Activated CD4-positive, alpha-beta T cell treated with anti-CD3 and anti-CD28 coated beads for 24 hours (primary cell): ENCODE results near the gene IFT43.

Experiments
- DNase-seq, 2 donors: peaks; one replicate each; pipeline ENCODE4 v3.0.0-alpha.2; 2020; ENCODE audit warnings: low read depth in 2 of 2

The IFT43 gene

DNA sequence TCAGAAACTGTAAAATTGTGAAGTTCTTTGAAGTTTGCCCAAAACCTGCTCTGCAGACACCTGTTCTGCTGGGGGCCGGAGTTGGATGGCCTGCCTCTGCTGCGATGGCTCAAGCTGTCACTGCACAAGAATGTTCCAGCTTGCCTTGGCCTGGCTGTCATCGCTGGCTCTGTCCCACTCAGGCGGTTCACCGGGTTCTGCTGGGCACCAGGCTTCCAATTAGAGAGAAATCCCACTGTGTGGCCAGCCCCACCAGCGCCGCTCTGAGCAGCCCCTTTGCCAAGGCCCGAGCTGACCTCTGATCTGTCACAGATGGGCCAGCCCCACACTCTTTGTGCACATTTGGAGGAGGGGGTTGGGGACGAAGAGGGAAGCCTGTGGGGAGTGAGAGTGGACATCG lies 94.5 kb downstream of the IFT43 start:
- no peak for DNase-seq

DNA sequence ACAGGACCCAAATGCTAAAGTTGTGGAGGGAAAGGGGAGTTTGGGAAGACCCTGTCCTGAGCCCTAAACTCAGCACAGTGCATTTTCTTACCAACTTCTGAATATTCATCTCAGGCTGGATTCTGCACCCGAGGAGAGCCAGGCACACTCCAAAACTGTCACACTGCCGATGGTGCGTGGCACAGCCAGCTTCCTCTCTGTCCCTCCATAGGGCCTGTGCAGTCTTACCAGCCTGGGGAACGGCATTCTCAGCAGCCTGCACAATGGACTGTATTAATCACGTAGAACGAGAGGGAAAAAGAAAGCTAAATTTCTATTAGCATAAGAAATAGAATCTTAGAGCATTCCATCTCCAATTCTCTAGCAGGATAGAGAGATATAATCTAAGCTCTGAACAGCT lies 94.9 kb downstream of the IFT43 start:
- DNase-seq, result no peak

DNA sequence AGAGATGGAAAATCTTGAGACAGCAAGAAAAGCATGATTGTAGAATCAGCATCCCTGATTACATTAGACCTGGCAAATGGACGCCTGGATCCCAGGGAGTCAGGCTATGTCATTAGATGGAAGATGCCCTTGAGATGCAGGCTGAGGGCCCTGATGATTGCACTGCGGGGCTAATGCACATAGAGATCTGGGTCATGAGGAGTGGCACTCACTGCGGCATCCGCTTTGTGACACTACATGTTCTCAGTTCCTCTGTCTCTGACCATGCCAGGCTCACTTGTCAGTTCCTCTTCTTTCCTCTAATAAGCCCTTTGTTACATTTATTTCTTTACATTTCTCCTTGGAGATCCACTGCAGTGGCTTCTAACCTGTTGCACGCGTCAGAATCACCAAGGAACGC lies 96.1 kb downstream of the IFT43 start:
- no peak for DNase-seq

DNA sequence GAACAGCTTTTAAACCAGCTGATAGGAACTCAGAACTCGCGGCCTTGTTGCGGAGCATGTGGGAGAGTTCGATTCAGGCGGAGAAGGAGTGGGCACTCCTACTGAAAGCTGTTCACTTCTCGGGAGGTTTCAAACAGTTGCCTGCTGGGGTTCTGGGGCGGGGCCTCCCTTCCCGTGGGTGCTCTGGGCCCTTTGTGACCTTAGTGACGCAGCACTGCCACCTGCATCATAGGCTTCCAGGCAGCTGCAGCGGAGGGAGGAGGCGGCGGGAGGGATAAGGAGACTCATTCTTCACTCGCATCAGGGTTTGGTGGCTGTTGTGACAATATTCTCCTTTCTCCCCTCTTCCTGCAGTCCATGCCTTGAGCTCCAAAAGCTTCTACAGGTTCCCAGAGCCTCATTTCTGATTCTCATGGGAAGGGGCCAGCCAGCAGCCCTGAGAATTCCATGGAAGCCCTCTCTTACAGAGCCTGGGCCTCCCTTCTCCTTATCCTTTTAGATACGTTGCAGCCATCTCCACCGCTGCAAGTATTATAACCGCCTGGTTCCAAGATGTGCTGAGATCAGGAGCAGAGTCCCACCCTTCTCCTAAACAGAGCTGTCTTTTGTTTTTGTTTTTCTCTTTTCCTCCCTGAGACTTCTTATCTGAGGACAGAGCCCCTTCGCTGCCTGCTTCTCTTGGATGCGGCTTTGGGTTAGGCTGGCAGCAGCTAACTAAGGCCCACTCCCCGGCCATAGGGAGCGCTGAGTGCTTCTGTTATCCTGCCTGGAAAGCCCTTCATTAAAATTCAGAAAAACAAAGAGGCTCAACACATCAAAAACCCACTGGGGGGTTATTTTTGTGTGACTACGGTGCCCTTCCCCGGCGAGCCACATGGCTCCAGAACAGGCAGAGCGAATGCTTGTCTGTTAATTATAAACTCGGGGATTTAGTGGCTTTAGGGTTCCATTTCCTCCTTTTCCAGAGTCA lies 98.5 kb downstream of the IFT43 start:
- no peak for DNase-seq

DNA sequence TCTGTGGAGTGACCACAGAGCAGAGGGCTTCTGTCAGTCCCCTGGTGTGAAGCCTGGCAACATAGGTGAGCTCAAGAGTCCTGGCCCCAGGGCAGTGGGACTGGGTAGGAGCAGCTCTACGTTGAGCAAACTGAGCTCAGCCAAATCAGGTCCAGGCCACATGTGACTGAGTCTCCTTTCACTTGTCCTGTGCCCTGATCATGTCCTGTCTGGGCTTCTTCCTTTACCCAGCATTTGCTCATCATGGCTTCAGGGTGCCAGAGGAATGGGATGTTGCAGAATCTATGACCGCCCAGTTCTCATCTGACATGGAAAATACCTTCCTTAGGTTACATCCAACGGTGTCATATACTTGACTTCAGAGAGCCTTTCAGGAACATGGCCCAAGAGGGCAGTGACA lies 99.8 kb downstream of the IFT43 start:
- DNase-seq, result no peak

DNA sequence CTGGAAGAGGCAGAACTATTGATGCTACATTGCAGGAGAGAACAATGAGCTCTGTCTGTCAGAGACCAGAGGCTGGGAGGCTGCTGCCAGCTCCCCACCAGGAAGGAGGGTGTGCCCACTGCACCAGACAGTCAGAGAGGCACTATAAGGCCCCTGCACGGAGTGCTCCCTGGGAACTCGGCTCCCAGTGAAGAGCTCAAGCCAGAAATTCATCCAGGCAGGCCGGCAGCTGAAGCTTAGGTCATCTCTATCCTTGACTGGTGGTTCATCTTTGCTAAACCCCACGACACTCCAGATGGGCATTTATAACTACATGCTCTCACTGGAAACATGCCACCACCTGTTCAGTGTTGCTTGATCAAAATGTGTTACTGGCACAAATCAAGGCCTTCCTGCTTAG lies 101.1 kb downstream of the IFT43 start:
- DNase-seq, result no peak

DNA sequence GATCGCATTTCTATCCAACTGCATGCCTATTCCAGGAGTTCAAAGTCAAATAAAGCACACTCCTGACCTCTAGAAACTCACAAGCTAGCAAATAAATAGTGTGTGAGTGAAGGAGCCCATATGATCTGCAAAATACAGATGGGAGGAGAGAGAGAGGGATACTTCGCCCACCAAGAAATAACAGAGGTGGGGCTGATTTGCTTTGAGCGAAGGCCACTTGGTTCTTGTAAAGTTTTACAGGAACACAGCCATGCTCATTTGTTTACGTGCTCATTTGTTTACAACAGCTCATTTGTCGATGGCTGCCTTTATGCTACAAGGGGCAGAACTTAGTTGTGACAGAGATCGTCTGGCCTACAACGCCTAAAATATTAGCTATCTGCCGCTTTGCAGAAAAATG lies 102.8 kb downstream of the IFT43 start:
- DNase-seq, result no peak

DNA sequence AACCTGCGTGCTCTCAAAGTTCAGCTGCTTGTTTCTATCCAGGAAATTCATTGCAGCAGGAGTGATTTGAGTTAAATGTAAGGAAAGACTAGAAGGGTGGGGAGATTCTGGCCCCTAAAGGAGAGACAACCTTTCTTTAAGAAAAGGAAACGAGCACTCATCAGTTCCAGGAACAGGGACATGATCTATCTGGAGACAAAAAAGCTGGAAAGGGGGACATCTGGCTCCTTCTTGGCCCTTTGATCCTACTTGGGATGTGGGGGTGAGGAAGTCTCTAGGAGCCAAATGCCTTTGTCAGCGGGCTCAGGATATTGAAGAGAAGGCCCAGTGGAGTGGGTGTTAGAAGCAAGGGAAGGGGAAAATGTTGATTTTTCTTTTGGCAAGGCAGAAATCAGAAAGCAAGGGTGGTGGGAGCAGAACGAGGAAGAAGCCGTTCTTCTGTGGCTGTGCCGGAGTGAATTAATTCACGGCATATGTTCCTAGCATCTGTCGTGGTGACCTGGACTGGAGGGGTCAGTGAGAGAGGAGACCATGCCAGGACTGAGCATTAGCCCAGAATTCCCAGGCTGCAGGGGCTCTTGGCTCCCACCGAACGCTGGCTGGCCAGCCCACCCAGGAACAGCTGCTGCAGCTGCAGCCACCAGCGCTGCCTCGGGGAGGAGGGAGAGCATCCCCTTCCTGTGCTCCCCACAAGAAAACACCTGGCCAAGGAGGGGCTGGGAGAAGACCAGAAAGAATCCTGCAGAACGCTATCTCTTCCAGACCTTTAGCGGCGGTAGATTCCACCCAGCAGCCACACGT lies 103.4 kb downstream of the IFT43 start:
- no peak for DNase-seq

DNA sequence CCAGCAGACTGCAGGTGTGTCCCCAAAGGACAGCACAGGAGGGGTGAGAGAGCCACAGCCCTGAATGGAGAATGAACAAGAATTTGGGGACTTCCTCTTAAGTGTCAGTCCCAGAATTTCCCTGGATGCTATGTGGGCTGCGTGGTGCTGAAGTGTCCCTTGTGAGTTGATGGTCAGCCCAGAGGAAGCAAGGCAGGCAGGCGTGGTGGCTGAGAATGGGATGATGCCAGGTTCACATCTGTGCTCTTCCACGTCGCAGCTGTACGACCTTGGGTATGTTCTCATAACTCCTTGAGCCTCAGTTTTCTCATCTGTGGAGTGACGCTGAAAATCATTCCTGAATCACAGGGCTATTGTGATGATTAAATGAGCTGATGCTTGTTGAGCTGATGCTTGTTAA lies 104.0 kb downstream of the IFT43 start:
- no peak for DNase-seq

DNA sequence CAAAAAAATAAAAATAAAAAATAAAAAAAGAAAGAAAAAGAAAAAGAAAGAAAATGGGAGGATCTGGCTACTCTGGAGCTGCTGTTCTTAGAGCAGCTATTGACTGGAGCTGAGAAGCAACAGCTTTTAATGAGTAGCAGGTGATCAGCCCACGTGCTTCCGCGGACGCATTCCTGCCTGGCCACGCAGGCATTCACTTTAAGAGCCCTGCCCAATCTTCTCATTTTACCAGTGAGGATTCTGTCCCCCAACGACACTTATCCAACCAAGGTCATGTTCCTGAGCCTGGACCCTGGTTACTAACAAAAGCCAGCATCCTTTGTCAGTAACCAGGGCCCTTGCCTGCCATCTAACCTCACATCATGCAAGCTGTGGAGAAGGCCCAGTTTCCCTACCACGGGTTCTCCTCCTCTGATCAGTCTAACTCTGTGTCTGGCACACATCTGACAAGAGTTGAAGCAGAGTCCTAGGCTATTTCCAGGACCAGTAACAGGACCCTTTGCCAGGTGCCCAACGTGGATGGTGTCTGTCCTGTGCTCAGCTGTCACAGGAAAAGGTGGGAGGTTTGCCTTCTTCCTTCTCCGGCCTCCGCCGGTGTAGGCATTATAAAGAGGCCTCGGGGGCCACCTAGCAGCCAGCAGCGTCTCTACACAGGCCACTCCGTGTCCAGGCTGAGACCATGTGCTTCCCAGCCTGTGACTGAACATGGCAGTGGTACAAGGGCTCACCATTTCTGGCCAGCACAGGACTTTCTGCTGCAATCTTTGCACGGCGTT lies 105.2 kb downstream of the IFT43 start:
- DNase-seq, result no peak

DNA sequence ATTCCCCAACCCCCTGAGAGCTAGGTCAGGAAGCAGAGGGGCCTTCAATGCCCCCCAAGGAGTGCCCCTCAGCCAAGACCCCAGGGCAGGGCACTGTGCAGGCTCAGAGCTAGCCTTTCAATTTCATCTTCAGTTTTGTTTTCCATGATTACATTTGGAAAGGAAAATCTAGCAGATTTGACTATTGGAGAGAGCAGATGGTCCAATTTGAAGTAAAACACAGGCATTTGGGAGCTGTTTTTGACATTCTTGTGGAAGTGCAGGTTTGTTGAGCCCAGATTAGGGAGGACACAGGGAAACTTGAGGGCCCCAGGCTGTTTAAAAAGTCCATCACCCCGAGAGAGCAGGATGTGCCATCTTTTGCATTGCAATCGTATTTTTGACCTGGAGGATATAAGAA lies 107.5 kb downstream of the IFT43 start:
- no peak for DNase-seq

DNA sequence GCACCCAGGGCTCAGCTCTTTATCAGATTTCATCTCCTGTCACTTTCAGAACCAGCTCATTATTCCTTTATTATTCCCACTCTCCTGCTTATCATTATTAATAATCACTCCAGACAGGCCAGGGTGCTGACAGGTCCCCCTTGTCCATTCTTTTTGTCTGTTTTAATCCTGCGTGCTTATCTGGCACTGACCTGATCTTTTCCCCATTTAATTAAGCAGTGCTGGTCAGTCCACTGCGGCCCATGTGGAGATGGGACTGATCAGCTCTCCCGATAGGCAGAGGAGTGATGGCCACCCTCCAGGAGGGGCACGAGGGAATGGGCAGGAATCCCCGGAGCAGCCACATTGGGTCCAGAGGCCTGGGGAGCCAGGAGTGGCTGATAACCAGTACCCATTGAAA lies 110.7 kb downstream of the IFT43 start:
- no peak for DNase-seq

DNA sequence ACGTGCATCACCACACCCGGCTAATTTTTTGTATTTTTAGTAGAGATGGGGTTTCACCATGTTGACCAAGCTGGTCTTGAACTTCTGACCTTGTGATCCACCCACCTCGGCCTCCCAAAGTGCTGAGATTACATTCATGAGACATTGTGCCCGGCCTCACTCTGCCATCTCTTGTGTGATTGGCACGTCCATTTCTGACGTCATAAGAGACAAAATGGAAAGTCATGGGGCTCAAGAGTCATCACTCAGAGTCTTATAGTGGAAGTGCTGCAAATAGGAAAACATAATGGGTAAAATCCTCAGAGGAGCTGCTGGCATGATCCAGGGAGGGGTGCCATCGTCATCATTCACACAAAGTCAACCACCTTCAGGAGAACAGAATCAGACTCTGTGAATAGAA lies 112.0 kb downstream of the IFT43 start:
- DNase-seq, result no peak

DNA sequence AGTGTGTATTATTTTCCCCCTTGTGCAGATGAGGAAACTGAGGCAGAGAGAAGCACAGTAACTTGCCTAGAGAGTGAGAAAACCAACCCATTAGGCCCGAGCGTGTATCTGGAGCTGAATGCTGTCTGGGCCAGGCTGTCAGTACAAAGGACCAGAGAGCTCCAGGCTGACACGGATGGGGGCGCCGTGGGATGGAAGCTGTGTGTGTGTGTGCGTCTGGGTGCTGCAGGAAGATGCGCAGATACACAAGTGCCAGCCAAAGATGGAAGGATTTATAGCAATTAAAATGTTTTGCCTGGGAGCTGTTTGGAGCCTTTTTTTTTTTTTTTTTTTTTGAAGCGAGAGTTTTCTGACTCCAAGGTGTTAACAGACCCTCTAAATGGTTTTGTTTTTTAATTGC lies 112.5 kb downstream of the IFT43 start:
- no peak for DNase-seq

DNA sequence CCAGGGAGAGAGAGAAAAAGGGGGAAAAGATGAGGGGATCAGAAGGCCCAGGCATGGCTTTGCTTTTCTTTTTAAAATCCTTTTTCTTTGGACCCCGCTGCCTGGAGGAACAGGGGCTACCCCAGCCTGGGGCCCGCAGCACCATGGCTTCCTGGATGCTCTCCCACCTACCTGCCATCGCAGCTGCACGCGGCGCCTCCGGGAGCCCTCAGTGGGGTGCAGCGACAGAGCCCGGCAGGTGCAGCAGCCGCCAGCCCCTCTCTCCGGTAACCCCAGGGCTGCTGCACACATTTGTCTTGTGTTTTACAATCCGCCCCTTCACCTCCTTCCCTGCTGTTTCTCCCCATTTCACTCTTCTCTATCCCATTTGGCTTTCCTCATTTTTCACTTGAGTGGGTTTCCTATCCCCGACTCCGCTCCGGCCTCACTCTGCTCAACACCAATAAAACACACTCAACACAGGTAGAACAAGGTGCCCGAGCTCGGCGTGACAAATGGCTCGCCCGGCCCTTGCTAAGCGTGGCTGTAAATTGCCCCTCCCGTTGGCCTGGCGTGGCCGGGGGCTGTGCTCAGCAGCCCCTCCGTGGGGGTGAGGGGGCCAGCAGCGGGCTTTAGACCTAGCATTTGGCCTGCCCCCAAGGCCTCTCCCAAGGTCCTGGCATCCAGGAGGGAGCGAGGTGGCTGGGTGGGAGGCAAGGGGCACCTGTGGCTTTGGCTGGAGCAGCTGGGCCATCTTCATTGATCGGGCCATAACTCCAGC lies 113.5 kb downstream of the IFT43 start:
- DNase-seq, result no peak

DNA sequence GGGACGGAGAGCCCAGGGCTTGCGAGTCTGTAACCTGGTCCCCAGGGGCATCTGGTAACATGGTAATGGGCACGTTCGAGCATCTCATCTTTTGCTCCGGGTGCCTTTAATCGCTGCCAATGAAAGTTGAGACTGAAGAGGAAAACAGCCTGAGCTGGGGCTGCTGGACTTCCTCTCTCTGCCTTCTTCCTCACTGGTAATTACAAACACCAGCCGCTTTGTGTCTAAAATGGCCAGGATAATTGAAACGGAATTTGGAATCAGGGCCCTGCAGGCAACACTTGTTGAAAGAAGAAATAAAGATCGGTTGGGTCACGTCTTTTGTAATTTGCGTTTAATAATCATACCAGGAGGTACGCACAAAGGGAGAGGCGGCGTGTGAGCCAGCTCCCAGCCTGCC lies 114.7 kb downstream of the IFT43 start:
- no peak for DNase-seq

DNA sequence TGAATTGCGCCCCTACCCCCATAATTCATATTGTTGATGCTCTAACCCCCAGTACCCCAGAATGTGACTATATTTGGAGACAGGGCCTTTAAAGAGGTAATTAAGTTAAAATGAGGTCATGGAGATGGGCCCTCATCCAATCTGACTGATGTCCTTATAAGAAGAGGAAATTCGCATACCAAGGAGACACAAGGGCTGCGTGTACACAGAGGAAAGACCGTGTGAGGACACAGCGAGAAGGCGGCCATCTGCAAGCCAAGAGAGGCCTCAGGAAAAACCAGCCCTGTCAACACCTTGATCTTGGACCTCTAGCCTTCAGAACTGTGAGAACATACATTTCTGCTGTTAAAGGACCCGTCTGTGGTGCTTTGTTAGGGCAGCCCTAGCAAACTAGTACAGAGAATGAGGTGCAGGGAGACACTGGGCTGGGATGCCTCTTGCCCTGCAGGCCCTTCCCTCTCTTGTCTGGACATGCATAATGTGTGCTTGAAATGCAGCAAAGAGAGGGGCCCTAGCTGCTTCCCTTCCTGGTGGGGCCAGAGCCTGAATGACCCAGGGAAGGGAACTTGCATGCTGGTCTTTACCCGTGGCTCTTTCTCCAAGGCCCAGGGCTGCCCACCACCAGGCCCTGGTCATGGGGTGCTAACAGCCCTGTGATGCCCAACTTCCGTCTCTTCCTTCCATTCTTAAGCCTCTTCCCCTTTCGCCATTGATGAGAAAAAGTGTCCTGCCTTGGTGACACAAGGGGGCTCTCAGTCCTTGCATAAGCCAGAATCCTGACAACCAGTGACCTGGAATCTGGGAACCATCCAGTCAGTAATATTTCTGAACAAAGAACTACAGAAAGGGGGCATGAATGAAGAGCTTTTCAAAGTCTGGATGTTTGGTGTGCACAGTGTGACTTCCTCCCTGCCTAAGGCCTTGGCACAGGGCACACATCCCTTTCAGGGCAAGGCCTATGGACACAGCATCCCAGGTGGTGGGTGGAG lies 116.1 kb downstream of the IFT43 start:
- DNase-seq, result no peak

DNA sequence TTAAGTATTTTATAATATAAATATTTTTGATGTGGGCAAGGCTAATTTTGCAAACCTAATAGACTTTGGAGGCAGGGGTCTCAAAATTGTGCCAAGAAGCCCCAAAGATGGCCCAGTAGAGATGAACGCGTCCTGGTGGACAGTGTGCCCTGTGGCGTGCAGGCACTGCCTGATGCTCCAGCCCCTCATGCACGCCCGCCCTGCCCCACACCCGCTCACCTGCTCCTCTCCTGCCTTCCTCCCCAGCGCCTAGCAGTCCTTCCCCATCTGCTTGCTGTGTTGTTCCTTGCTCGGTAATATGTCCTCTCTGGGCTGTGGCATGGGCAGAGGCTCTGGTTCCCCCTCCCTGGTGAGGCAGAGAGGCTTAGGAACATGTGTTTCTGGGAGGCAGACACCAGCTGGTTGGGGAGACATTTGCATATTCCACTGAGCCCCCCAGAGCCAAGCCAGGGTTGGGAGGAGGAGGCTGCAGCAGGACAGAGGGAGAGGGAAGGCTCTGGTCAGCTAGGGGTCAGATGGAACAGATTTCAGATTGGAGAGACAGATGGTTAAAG lies 119.3 kb downstream of the IFT43 start:
- DNase-seq, result no peak

DNA sequence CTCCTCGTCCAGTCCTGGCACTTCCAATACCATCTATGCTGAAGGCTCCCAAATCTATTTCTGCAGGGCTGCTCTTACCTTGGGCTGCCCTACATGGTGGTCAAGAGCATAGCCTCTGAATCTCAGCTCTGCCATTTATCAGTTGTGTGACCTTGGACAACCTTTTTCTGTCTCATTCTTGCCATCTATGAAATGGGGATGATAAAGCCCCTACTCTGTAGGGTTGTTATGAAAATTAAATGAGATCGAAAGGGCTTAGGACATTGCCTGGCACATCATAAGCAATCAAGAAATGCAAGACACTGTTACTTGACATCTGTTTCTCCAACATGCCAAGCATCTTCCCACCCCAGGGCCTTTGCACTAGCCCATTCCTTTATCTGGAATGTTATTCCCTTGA lies 120.6 kb downstream of the IFT43 start:
- no peak for DNase-seq
